Endodermal cell (in vitro differentiated cells): ENCODE data around the gene SERPINH1. TPM values are rescaled to one million over a fixed set of nuclear protein-coding genes. Genes with fewer than 3 reads are reported as not detected.

Source experiments
- DNase-seq: peaks from one replicate; pipeline ENCODE4 v3.0.0-alpha.2; 2017
- H3K27ac ChIP-seq: 2 replicates; pipeline ENCODE4 v1.5.1; 2013; ENCODE audit warnings: mild to moderate bottlenecking, low read depth, low read length, moderate library complexity
- H3K27me3 ChIP-seq: 2 replicates; pipeline ENCODE4 v1.6.1; 2013; ENCODE audit warnings: mild to moderate bottlenecking, low read length, moderate library complexity; ENCODE audit not compliant: insufficient read depth, control insufficient read depth, poor library complexity, severe bottlenecking
- H3K36me3 ChIP-seq: 2 replicates; pipeline ENCODE4 v1.7.0; 2013; ENCODE audit warnings: mild to moderate bottlenecking, low read length, moderate library complexity; ENCODE audit not compliant: control insufficient read depth, insufficient read depth
- H3K4me1 ChIP-seq: one replicate; pipeline ENCODE4 v1.7.0; 2013; ENCODE audit warnings: low read length; ENCODE audit not compliant: control insufficient read depth, insufficient read depth
- H3K4me3 ChIP-seq: 2 replicates; pipeline ENCODE4 v1.5.1; 2013; ENCODE audit warnings: mild to moderate bottlenecking, low read length, moderate library complexity
- H3K9ac ChIP-seq: 2 replicates; pipeline ENCODE4 v1.6.1; 2013; ENCODE audit warnings: mild to moderate bottlenecking, low read length, moderate library complexity; ENCODE audit not compliant: poor library complexity, severe bottlenecking; ENCODE audit errors: extremely low read depth
- H3K9me3 ChIP-seq: 2 replicates; pipeline ENCODE4 v1.6.1; 2013; ENCODE audit warnings: mild to moderate bottlenecking, low read length, moderate library complexity; ENCODE audit not compliant: control insufficient read depth
- H3K27ac Mint-ChIP-seq: 2 replicates; pipeline ENCODE4 v1.8.0; 2020; ENCODE audit warnings: mixed read lengths
- H3K27me3 Mint-ChIP-seq: 2 replicates; pipeline ENCODE4 v1.8.0; 2021; ENCODE audit warnings: mild to moderate bottlenecking, mixed read lengths; ENCODE audit not compliant: insufficient read depth
- H3K36me3 Mint-ChIP-seq: 2 replicates; pipeline ENCODE4 v1.8.0; 2020; ENCODE audit warnings: low read depth, mixed read lengths
- H3K4me1 Mint-ChIP-seq: 2 replicates; pipeline ENCODE4 v1.8.0; 2020; ENCODE audit warnings: mixed read lengths
- H3K4me3 Mint-ChIP-seq: 2 replicates; pipeline ENCODE4 v1.8.0; 2020; ENCODE audit warnings: mild to moderate bottlenecking, moderate library complexity, mixed read lengths
- H3K9me3 Mint-ChIP-seq: 2 replicates; pipeline ENCODE4 v1.8.0; 2020; ENCODE audit warnings: mild to moderate bottlenecking, mixed read lengths
- WGBS, 2 experiments: methylation state at CpG; one replicate each; pipeline versions ENCODE4 v1.1.5 to v1.1.7; 2013; ENCODE audit warnings: missing lambda C conversion rate in 2 of 2, mixed read lengths in 1 of 2; ENCODE audit not compliant: insufficient coverage in 1 of 2, insufficient read length in 1 of 2; 5-methylcytosine and 5-hydroxymethylcytosine counted together
- total RNA-seq, 2 donors: library from RNA; stranded (reverse); fragmentation: NEBNext Ultra II Directional in 1 of 2; extraction: Animal tissue kit (Norgen Biotek cat#: 25700) in 1 of 2; gene quantifications; 2 replicates in 1 of 2; 3 replicates in 1 of 2; pipeline ENCODE4 v1.2.1, GENCODE V29; 2021
- TF ChIP-seq, protein P1 (sequence below): fragments of 200-600 bp; sonication (generic); conservative IDR thresholded peaks from 2 replicates; pipeline ENCODE4 v1.5.0; 2021; ENCODE audit warnings: antibody characterized with exemption, mild to moderate bottlenecking

The SERPINH1 gene
- total RNA-seq, 2 donors from 2014 or later = 414 to 454 TPM

DNA sequence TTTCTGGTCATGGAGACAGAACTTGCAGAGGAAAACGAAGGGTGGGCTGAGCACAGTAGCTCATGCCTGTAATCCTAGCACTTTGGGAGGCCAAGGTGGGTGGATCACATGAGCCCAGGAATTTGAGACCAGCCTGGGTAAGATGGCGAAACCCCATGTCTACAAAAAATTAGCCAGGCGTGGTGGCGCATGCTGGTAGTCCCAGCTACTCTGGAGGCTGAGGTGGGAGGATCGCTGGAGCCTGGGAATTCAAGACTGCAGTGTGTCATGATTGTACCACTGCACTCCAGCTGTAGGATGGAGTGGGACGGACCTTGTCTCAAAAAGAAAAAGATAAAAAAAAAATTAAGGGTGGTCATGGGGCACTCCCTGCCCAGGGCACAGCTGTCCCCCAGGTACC is 5.9 kb downstream of the SERPINH1 start:
- no peaks in the 10 kb centered on the region for H3K9me3 Mint-ChIP-seq
- H3K27me3 Mint-ChIP-seq = no peaks in the 10 kb centered on the region
- H3K4me3 Mint-ChIP-seq = no peak overlapping the region
- peaks cover 13% of the 10 kb centered on the region for H3K4me1 ChIP-seq
- H3K27ac Mint-ChIP-seq = no peak overlapping the region
- H3K4me3 ChIP-seq = no peak overlapping the region
- no peaks in the 10 kb centered on the region for H3K27me3 ChIP-seq
- H3K36me3 ChIP-seq = peaks cover 93% of the 10 kb centered on the region
- H3K4me1 Mint-ChIP-seq = peaks cover 25% of the 10 kb centered on the region
- no peak overlapping the region for H3K9ac ChIP-seq
- DNase-seq = no peak
- H3K36me3 Mint-ChIP-seq = peaks cover 75% of the 10 kb centered on the region
- TF ChIP-seq, protein P1, sequence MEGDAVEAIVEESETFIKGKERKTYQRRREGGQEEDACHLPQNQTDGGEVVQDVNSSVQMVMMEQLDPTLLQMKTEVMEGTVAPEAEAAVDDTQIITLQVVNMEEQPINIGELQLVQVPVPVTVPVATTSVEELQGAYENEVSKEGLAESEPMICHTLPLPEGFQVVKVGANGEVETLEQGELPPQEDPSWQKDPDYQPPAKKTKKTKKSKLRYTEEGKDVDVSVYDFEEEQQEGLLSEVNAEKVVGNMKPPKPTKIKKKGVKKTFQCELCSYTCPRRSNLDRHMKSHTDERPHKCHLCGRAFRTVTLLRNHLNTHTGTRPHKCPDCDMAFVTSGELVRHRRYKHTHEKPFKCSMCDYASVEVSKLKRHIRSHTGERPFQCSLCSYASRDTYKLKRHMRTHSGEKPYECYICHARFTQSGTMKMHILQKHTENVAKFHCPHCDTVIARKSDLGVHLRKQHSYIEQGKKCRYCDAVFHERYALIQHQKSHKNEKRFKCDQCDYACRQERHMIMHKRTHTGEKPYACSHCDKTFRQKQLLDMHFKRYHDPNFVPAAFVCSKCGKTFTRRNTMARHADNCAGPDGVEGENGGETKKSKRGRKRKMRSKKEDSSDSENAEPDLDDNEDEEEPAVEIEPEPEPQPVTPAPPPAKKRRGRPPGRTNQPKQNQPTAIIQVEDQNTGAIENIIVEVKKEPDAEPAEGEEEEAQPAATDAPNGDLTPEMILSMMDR = no peak
- H3K27ac ChIP-seq = no peak overlapping the region
- WGBS, 2 experiments = 95 to 96% methylated on average over 5 to 6 of the region's 6 CpGs
- no peaks in the 10 kb centered on the region for H3K9me3 ChIP-seq

DNA sequence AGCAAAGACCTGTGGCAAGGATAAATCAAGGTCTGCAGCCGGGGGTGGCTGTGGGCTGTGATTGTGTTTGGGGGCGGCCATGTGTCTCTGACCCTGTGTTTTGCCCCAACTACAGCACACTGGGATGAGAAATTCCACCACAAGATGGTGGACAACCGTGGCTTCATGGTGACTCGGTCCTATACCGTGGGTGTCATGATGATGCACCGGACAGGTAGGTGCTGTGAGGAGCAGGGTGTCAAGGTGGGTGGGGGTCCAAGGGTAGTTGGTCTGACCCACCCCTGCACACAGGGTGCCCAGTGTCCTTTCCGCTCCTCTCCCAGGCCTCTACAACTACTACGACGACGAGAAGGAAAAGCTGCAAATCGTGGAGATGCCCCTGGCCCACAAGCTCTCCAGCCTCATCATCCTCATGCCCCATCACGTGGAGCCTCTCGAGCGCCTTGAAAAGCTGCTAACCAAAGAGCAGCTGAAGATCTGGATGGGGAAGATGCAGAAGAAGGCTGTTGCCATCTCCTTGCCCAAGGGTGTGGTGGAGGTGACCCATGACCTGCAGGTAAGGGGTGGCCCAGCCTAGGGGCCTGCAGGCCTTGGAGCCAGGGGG is 6.7 kb downstream of the SERPINH1 start:
- TF ChIP-seq, protein P1 = no peak
- H3K9me3 Mint-ChIP-seq = no peaks in the 10 kb centered on the region
- no peaks in the 10 kb centered on the region for H3K27me3 Mint-ChIP-seq
- H3K36me3 Mint-ChIP-seq = peaks cover 79% of the 10 kb centered on the region
- H3K9me3 ChIP-seq = no peaks in the 10 kb centered on the region
- H3K27ac ChIP-seq = no peak overlapping the region
- H3K36me3 ChIP-seq = peaks cover 96% of the 10 kb centered on the region
- no peak overlapping the region for H3K9ac ChIP-seq
- H3K4me1 Mint-ChIP-seq = peaks cover 22% of the 10 kb centered on the region
- no peak for DNase-seq
- peaks cover 13% of the 10 kb centered on the region for H3K4me1 ChIP-seq
- no peak overlapping the region for H3K4me3 ChIP-seq
- no peak overlapping the region for H3K4me3 Mint-ChIP-seq
- no peak overlapping the region for H3K27ac Mint-ChIP-seq
- WGBS, 2 experiments = 93 to 95% methylated on average over 10 to 14 of the region's 14 CpGs
- H3K27me3 ChIP-seq = no peaks in the 10 kb centered on the region

DNA sequence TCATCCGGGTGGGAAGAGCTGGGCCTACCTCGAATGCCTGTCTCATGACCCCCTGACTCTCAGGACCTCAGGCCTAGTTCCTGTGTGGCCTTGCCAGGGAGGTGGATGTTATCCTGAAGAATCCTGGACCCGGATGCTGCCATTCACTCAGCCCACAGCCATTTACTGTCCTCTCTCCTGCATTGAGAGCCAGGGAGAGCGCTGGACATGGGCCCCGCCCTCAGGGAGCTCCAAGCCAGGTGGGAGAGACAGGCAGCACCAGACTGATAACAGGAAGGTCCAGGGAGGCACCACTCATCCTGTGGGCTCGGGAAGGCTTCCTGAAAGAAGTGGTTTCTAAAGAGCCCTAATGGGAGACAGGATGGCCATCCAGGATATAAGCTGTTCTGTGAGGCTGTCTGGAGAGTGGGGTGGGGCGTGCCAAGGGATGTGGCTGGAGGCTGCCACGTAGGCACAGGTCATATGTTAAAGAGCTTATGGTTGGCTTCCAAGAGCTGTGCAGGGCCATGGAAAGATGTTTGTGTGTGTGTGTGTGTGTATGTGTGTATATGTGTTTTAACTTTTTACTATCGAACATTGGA is 8.6 kb downstream of the SERPINH1 start:
- no peaks in the 10 kb centered on the region for H3K4me1 ChIP-seq
- 89 to 94% methylated on average over 6 to 9 of the region's 9 CpGs for WGBS, 2 experiments
- no peak overlapping the region for H3K27ac Mint-ChIP-seq
- no peak overlapping the region for H3K27ac ChIP-seq
- no peak overlapping the region for H3K4me3 Mint-ChIP-seq
- no peaks in the 10 kb centered on the region for H3K9me3 ChIP-seq
- TF ChIP-seq, protein P1 = no peak
- H3K4me3 ChIP-seq = no peak overlapping the region
- peaks cover 88% of the 10 kb centered on the region for H3K36me3 ChIP-seq
- H3K4me1 Mint-ChIP-seq = peaks cover 4% of the 10 kb centered on the region
- no peak overlapping the region for H3K9ac ChIP-seq
- H3K27me3 ChIP-seq = no peaks in the 10 kb centered on the region
- peaks cover 72% of the 10 kb centered on the region for H3K36me3 Mint-ChIP-seq
- DNase-seq = no peak
- no peaks in the 10 kb centered on the region for H3K9me3 Mint-ChIP-seq
- no peaks in the 10 kb centered on the region for H3K27me3 Mint-ChIP-seq
